SK-N-MC (cell line): ENCODE data around the gene BBS4.

Experiments used
- EZH2 ChIP-seq: fragments of 200-600 bp; sonication (generic); IDR thresholded peaks from one replicate; pipeline ENCODE4 v1.6.1; 2017; ENCODE audit warnings: antibody characterized with exemption
- POLR2AphosphoS5 ChIP-seq: IDR thresholded peaks from 2 replicates; pipeline ENCODE4 v1.6.1; 2012; ENCODE audit warnings: mild to moderate bottlenecking, low read depth, low read length, borderline replicate concordance

- TF ChIP-seq POLR2AphosphoS5: no peak
- TF ChIP-seq EZH2: no peak
These were observed 100.8 kb downstream of the BBS4 start for GRCh38 chr15:72786676-72787345.
